ENCODE results near the gene PRPSAP1. TPM values are rescaled to one million over a fixed set of nuclear protein-coding genes. Genes with fewer than 3 reads are reported as not detected.

PRPSAP1 gene
- total and polyA plus RNA-seq, 2 experiments from 2014 or later = 59.5 to 80.4 TPM

GRCh38 chr17:76273445-76274111 lies 80.1 kb downstream of the PRPSAP1 start:
- Histone ChIP-seq H3K4me1 (ENCODE audit: low read depth) (peaks cover 35% of the 10 kb centered on the region), H3K27me3 (no peaks in the 10 kb centered on the region), H3K27ac (peak overlapping the region; percentile 54), H3K36me3 (peaks cover 2% of the 10 kb centered on the region), H3K4me3 (no peak overlapping the region), H3K9me3 (ENCODE audit: low read depth) (no peaks in the 10 kb centered on the region)
- TF ChIP-seq CTCF (IDR thresholded peaks at IDR 0.05; ENCODE audit: low read depth, low read length) = no peak
- no peak for DNase-seq (ENCODE audit: low read depth in 1 of 2, low spot score in 1 of 2)

DNA sequence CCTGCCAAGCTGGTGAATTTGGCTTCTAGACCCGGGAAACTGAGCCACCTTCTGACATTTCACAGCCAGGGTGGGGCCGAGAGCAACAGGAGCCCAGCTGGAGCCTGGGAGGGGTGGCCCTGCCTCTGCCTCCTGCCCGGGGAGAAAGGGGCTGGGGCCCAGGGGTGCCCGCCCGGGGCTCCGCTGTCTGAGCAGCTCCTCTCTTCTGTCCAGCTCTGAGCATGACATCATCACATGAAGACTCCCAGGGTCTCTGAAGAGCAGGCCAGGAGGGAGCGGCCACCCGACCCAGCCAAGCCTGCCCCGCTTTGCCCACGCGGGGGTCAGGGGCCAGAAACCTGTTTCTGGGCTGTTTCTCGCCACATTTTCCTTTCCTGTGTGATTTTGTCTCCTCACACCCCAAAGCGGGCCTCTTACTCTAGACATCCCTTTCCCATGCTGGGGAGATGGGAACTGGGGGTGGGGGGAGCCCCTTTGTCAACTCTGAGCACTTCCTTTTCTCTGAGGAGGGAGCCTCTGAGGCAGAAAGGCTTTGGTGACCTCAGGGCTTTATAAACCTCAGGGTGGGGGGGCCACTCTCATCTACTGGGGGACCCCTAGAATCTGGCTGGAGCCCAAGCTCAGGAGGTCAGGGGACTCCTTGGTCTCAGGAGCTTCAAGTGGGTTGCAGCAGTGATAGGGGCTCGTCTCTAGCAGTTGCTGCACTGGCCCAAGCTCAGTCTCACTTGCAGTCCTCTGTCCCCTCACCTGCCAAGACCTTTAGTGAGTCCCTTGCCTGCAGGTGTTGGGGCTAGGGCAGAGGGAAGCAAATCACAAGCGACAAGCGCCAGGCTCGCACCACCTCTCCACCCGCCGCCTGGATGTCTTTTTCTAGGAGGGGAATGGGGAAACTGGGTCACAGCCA lies 80.9 kb downstream of the PRPSAP1 start:
- Histone ChIP-seq H3K9me3 (ENCODE audit: low read depth) (no peaks in the 10 kb centered on the region), H3K27ac (peak overlapping the region; percentile 54), H3K27me3 (no peaks in the 10 kb centered on the region), H3K4me3 (no peak overlapping the region), H3K36me3 (peaks cover 2% of the 10 kb centered on the region), H3K4me1 (ENCODE audit: low read depth) (peaks cover 42% of the 10 kb centered on the region)
- TF ChIP-seq CTCF (IDR thresholded peaks at IDR 0.05; ENCODE audit: low read depth, low read length) = no peak
- DNase-seq (ENCODE audit: low read depth in 1 of 2, low spot score in 1 of 2) = no peak

DNA sequence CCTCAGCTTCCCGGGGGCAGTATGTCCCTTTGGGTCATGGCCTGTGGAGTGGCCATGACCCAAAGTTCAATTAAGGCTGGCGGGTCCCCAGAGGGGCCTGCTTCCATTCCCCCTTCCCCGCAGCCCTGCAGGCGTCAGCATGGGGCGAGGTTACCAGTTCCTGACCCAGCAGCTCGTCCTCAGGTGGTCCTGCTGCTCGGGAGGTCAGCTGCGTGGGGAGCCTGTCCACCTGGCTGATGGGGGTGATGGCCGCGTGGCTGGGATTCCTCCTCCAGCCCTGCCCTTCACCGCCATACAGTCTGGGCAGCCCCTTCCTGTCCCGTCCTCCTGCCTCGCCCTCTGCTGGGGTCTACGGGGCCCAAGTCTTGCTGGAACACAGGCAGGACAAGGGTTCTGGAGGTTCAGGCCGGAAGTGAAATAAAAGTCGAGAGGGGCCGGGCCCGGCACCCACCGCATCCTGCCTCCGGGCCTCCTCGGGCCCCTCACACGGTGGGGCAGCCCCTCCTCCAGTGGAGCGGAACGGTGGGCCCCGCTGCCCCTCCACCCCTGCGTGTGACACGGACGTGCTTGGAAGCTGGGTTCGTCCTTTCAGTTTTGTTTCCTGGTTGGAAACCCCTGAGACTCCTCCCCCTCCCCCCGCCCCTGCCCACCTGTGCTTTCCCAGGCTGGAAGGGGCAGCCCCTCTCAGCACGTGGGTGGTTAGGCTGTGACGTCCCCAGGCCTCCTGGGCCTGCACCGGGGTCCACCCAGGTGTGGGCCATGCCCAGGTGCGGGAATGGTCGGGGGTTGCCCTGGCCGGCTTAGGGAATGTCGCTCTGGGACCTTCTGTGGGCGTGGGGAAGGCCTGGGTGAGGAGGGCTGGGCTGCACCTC lies 81.8 kb downstream of the PRPSAP1 start:
- H3K27ac ChIP-seq = peak overlapping the region; percentile 54

GRCh38 chr17:76270770-76271668 lies 82.7 kb downstream of the PRPSAP1 start:
- Histone ChIP-seq H3K9me3 (ENCODE audit: low read depth) (no peaks in the 10 kb centered on the region), H3K27me3 (no peaks in the 10 kb centered on the region), H3K27ac (no peak overlapping the region), H3K4me3 (no peak overlapping the region), H3K4me1 (ENCODE audit: low read depth) (peaks cover 55% of the 10 kb centered on the region), H3K36me3 (peaks cover 2% of the 10 kb centered on the region)
- no peak for DNase-seq (ENCODE audit: low read depth in 1 of 2, low spot score in 1 of 2)
- TF ChIP-seq CTCF (IDR thresholded peaks at IDR 0.05; ENCODE audit: low read depth, low read length) = no peak

More for the DNA sequence above, 81.8 kb downstream of the PRPSAP1 start:
- Histone ChIP-seq H3K4me3 (no peak overlapping the region), H3K36me3 (peaks cover 2% of the 10 kb centered on the region), H3K9me3 (ENCODE audit: low read depth) (no peaks in the 10 kb centered on the region), H3K4me1 (ENCODE audit: low read depth) (peaks cover 50% of the 10 kb centered on the region), H3K27me3 (no peaks in the 10 kb centered on the region)
- no peak for TF ChIP-seq CTCF (IDR thresholded peaks at IDR 0.05; ENCODE audit: low read depth, low read length)
- DNase-seq (ENCODE audit: low read depth in 1 of 2, low spot score in 1 of 2) = peak in 1 of 2 donors; percentile 17
